ENCODE data around the gene NFIB.

NFIB gene

DNA sequence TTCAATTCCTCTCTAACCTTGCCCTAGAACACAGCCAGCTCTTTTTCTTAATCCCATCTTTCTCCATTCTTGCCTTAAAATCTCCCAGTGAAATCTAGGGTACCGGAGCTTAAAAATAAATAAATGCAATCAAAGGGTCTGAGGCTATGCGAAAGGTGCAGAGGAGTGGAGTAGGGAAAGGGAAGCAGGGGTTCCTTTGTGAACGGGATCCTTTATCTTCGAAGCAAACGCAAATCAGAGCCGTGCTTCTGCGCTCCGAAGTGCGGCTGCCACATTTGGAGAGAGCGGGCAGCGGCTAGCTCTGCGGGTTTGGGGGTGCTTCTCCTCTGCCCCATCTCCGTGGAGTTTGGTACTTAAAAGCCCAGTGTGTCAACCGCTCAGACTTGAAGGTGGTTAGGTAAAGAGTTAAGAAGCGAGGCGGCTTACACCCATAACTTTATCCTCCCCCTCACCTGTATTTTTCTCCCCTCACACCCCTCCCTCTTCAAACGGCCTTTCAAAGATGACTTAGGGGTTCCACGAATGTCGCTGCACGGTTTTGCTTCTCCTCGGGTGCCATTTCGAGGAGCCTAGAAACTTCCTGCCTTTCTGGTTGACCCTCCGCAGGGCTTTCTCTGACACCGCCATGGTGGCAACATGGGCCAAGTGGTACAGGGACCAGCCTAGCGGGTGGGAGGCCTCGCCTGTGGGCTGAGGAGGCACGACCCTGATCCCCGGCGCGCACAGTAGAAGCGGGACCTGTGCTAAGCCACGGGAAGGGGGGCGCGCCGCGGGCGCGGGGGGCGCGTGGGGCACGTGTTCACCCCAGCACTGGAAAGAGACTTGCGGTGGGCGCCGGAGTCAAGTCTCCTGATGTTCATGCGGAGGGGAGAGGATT lies 31.7 kb upstream of the NFIB start:
- DNase-seq (ENCODE audit: extremely low read depth in 1 of 2, low read depth in 1 of 2), result no peak

DNA sequence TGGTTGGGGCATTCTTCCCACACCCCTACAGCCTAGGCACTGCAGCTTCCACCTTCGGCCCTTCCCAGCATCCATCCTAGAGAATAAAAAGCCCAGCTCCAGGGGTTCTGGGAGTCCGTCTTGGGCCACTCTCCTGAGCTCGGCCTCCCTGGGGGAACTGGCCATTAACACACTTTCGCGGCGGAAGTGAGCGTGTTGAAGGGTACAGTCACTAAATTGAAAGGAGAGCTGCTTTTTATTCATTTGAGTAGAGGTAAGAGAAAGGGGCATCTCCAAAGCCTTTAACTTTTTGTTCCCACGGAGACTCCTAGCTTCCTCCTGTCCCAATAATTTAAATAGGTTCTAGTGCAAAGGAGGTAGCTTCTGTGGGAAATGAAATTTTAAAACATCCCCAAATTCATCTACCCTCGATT lies 31.0 kb upstream of the NFIB start:
- no peak for DNase-seq (ENCODE audit: extremely low read depth in 1 of 2, low read depth in 1 of 2)

DNA sequence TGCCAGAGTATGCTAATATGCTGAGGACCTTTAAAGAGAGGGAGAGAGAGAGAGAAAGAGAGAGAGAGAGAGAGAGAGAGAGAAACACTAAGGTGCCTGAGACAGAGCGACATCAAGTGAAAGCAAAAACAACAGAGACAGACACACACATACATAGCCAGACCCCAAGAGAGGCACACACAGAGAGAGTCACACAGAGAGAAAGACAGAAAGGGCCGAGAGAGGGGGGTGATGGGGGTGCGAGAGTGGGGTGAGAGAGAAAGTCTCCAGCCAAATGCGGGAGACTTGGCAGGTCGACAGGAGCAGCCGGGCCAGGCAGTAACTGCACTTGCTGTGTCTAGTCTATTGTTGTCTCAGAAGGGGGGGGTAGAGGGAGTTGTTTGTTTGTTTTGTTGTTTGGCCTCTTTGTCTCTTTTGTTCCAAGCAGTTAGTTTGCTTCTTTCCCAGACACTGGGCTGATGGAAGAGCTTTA lies 30.1 kb upstream of the NFIB start:
- DNase-seq (ENCODE audit: extremely low read depth in 1 of 2, low read depth in 1 of 2), result no peak

DNA sequence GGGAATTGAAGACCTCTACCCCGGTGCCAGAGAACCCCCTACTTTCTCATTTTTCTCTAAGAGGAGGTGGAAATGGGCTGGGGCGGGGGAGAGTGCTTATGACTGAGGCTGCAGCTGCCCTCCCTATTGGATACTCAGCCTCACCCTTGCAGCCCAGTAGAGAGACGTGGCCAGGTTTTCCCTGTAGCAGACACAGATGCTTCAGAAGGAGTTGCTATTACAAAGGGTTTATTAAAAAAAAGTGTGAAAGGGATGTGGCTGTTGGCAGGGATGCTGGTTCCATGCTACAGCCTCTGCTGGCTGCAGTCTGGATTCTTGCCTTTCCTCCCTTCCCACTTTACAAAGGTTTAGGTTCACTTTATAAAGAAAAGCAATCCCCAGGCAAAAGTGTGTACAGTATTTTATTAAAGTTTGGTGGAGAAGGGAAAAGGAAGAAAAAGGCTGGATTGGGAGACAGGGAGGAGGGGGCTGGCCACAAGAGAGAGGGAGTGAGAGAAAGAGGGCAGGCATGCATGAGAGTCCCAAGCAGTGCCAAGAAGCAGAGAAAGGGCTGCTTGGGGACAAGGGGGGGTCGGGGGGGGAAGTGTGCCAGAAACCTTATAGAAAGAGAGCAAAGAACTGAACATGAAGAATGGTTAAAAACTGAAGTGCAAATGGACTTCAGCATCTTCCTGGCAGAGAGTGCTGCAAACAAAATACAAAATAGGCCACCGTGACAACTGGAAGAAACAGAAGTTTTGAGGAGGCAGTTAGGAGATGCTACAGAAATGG lies 29.5 kb upstream of the NFIB start:
- DNase-seq (ENCODE audit: extremely low read depth in 1 of 2, low read depth in 1 of 2), result no peak

DNA sequence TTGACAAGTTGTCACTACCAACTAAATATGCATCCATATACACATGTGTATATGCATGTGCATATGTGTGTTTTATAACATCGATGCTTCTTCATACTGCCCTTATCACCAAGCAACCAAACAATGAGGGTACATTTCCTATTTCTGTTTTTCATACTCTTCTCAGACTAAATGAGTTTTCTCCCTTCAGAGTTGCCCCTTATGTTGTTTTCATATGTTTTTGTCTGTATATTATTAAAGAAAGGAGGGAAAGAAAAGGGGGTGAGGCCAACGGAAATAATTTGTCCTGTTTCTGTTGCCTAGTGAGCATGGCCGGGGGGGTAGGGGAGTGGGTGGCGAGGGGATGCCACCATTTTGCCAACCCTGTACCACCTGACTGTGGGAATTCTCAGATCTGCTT lies 28.8 kb upstream of the NFIB start:
- no peak for DNase-seq (ENCODE audit: extremely low read depth in 1 of 2, low read depth in 1 of 2)

DNA sequence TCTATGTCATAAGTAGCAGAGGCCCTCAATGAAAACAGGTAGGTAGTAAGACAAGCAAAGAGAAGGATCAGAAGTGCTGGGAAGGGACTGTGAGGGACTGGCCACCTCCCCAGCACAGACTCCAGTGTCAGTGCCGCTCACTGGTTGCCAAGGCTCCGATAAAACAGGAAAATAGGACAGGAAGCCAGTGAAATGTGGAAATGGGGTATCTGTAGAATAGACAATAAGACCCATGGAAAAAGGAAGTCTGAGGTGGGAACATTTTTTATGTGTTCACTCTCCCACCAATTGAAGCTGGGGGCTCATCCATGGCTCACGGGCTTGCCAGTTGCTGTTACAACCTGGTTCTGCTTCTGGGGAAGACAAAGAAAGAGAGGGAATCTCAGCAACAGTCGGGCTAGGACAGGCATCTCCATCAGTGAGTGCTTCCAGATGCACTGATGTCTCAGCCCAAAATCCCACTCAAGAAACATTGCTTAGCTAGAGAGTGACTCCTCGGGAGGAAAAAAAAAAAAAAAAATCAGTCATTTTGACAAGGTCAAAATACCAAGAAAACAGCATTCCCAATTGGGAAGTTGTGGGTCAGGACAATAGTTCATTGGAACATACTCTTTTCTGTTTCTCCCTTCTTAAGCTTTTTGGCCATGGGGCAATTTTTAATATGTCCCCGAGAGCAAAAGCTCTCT lies 27.6 kb upstream of the NFIB start:
- no peak for DNase-seq (ENCODE audit: extremely low read depth in 1 of 2, low read depth in 1 of 2)

DNA sequence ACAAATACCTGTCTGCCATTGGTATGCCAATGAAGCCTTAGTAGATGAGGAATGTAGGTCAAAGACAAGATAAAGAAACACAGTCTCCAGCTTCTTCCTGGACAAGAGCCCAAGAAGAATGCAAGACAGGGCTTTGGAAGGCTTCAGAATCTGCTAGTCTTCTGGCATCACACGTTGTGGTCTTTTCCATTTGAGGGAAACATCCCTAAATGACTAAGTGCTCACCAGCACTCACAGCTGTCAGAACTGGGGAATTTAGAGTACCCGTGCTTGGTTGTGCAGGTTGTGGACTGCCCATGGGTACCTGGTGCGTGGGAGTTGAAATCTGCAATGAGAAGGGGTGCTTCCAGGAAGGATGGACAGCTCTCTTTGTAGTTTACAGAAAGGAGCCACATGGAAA lies 27.1 kb upstream of the NFIB start:
- DNase-seq (ENCODE audit: extremely low read depth in 1 of 2, low read depth in 1 of 2), result no peak

DNA sequence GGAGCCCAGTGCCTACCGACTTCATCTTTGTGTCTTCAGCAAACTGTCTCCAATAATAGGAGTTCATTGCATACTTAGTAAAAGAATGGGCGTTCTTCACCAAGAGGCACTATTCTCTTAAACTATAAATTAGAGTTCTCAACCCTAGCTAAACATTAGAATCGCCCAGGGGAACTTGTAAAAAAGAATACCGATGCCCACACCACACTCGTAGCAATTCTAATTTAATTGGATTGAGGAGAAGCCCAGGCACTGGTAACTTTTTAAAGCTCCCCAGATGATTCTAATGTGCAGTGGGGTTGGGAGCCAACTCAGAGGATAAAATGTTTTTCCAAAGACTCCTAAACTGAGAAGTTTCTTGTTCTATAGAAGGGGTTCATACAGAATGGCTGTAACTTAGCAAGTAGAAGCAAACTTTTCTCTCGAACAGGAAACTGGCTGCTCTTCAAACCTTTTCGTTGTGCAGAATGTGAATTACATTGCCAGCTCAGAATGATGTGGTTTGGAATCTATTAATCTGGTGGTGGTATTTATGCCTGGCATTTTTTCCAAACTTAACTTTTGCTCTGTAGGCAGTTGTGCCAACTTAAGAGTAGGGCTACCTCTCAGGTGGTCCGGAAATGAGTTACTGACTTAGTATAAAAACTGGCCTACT lies 26.4 kb upstream of the NFIB start:
- no peak for DNase-seq (ENCODE audit: extremely low read depth in 1 of 2, low read depth in 1 of 2)

DNA sequence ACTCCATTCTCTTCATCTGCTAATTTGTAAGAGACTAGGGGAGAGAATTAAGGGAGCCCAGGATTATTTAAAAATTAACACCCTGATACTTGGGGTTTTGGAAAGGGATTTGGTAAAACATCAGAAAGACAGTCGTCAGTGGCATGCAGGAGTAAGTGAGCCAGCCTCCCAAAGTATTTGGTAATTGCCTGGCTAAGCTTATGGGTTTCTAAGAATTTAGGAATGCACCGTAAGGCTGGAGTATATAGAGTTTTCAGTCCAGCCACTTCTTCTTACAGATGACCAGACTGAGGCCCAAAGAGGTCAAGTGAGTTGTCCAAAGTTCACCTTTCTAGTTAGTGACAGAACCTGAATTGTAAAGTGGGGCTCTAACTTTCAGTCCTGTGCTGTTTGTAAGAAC lies 25.8 kb upstream of the NFIB start:
- DNase-seq (ENCODE audit: extremely low read depth in 1 of 2, low read depth in 1 of 2), result no peak

DNA sequence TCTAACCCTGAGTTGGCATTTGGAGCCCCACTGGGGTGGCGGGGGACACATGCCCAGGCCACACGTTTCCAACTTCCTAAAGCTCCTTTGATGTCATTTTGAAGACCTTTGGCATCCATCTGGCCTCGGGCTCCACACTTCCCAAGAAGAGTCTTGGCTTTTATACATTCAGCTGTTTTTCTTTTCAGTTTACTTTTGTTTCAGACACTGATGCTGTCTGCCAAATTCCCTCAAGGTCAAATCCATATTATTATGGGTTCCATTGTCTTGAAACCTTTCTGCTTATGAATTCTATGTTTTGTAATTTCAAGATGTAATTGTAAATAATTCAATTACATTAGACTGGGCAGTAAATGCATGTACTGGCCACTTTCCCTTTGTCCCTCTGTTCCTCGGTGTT lies 23.7 kb upstream of the NFIB start:
- no peak for DNase-seq (ENCODE audit: extremely low read depth in 1 of 2, low read depth in 1 of 2)

DNA sequence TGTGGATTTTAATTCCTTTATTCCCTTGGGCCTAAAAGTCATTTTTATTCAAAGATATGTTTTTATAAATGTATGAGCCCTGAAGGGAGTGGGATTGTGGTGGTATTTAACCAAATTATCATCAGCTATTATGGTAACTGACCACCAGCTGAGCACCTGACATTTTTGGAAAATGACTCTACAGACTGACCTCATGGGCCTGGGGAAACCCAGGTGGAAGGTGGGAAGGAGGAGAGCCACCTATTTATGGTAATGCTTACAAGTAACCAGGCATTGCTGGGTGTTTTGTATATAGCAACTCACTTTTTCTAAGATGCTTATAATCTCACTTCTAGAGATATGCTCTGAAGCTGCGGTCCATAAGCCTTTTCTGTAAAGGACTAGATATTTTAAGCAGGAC lies 22.3 kb upstream of the NFIB start:
- no peak for DNase-seq (ENCODE audit: extremely low read depth in 1 of 2, low read depth in 1 of 2)

DNA sequence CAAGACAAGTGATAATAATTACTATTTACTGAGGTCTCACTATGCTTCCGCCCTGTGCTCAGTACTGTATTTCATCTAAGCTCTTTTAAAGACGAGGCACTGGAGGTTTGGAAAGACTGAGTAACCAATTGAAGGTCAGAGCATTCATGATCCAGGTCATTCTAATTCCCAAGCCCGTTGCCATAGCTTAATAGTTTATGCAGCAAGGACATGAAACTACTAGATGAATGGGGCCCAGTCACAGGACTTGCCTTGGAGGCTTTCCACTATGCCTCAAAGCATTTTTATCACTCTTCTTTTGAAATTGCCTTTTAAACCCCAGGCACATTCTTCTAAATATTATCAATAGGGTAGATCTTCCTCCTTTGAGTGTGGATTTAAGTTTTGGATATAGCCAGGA lies 17.2 kb upstream of the NFIB start:
- DNase-seq (ENCODE audit: extremely low read depth in 1 of 2, low read depth in 1 of 2), result no peak

DNA sequence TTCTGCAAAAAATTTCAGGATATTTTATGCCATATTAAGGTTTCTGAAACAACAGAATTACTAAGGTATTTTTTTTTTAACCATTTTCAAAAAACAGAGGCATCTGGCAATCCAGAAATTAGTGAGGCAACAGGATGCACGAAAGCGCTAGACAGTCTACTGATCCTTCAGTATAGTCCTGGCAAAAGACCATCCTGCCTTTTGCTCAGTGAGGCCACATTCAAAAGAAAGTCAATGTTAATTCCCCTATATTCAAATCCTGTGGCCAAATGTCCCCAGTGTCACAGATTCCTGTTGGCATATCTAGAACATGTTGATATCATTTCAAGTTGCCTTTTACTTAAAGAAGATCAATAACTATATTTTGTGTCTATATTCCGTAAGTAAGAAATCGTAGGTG lies 13.1 kb upstream of the NFIB start:
- DNase-seq (ENCODE audit: extremely low read depth in 1 of 2, low read depth in 1 of 2), result no peak

DNA sequence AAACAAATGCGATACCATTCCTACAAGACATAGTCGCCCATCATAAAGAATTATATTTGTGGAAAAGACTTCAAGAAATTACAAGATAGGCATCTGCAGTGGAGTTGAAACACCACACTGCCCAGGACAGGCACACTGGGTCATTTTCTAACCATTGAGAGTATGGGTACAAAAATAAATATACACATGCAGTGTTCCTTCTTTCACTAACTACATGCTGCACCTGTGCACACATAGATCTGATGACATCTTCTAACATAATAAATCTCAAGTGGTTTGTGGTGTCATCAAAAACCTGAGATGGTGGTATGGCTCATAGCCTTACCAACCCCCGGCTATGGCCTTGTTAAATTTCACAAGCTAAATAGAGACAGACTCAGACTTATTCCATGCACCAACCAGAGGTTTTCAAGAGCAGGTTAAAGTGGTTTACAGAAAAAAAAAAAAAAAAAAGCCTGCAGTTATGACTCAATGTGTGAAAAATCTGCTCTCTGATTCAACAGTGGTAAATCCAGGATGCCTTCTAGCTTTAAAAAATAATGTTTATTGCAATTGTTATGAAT lies 12.4 kb upstream of the NFIB start:
- no peak for DNase-seq (ENCODE audit: extremely low read depth in 1 of 2, low read depth in 1 of 2)

DNA sequence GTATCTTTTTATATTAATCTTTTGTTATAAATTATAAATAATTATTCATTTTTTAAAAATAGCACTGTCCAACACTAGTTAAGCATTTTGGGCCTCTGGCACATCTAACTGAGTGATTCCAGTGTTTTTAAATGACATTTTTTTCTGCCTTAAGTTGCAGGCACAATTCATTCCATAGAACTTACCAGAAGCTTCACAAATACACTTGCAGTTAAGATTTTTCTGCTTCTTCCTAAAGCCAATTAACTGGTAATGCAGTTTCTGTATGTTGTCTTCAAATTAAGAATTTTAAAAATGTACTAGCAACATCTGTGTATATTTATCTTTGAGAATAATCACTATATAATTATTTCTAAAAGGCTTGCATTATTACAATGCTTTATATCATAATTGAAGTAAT lies 11.2 kb upstream of the NFIB start:
- no peak for DNase-seq (ENCODE audit: extremely low read depth in 1 of 2, low read depth in 1 of 2)

DNA sequence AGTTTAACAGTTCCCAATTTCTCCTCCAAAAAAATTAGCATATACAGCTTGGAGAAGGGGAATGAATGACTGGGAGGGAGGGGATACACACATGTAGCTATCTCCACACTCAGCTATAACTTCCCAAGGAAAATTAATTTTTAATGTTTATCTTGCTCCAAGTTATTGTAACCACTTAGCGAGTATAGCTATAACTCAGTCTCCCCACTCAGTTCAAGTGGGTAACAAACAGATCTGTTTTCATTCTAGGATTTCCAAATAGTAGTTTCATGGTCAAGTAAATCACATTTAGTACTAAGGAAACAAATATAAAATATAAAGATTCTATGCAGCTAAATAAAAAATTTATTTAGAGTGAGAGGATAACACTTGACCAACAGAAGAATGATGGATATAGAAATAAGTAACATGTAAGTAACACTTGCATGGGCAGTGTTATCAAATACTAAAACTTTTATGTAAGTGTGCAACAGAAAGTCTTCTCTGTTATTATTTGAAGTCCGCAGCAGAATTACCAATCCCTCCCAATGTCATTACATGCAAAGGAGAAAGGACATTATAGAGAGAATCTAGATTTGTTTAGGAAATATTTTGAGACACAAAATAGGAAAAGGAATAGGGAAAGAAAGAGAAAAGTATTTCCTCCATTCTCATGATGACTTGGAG lies 10.2 kb upstream of the NFIB start:
- DNase-seq (ENCODE audit: extremely low read depth in 1 of 2, low read depth in 1 of 2), result no peak

DNA sequence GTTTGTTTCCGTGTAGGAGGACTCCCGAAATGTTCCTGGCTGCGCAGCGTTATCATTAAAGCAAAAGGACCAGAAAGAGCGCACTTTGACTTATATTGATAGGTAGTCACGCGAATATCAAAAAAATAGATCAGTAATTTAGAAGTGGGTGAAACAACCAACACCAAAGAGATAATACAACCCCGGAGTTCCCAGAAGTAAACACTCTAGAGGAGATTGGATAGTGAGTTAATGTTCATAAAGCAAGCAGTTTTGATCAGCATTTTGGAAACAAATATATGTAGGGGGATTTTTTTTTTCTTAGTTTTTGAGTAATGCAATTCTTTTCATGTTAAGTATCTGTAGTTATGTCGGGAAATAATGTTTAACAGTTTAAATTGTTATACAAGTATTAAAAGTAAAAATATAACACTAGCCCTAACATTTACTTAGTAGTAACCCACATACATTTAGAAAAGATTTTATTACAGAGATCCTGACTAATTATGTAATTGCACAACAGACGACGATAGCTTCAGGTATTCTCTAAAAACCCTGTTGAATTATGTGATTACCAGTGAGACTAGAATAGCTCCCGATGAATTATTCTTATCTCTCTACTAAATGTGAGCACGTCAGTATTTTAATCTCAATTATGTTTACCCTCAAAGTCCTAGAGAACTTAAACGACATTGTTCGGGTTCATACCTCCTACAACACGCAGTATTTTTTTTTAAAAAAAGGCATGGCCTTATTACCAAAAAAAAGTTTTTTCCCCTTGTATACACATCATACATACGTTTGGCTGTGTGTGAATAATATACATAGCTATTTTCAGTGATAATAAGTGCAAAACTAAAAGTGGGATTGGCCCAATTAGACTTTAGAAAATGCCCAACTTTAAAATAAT lies 9.4 kb upstream of the NFIB start:
- DNase-seq (ENCODE audit: extremely low read depth in 1 of 2, low read depth in 1 of 2), result no peak

DNA sequence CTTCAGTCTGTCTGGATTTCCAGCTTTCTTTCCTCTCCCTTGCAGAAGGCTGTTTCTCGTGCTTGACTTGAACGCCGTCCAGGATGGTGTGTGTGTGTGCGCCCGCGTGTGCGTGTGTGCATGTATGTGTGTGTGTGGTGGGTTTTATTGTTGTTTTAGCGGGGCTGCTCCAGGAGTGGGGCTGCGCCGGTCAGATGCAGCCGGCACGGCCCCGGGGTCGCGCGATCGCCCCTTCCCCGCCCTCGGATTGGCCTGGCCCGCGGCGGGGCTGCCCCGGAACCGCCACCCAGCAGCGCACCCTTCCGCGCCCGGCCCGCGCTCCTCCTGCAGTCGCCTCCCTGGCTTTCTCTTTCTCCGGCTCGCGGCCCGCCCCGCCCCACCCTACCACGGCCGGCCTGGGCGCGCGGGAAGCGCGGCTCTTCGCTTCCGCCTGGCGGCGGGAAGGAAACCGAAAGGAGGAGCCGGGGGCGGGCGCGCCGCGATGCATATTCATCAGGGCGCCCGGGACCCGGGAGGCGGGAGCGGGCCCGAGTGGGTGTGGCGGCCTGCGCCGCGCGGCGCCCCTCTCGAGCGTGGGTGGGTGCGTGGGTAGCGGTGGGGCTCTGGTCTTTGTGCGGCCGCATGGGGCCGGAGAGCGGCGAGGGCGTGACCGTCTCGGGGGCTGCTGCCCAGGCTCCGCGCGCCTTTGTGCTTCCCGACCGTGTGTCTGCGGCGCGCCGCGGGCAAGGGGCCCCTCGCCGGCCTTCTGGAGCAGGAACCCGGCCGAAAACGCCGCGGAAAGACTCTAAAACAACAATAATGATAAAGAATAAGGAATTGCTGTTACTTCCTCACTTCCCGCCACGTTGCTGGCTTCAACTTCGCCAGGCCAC lies 8.5 kb upstream of the NFIB start:
- peak; percentile 56 to 60 for DNase-seq (ENCODE audit: extremely low read depth in 1 of 2, low read depth in 1 of 2)
